ENCODE data around the gene HMGCLL1.

HMGCLL1 gene

GRCh38 chr6:55443238-55444134 lies 135.5 kb downstream of the HMGCLL1 start:
- no peak for DNase-seq (ENCODE audit: low spot score)

GRCh38 chr6:55438203-55438602 lies 140.8 kb downstream of the HMGCLL1 start:
- no peak for DNase-seq (ENCODE audit: low spot score)

GRCh38 chr6:55437141-55437540 lies 141.9 kb downstream of the HMGCLL1 start:
- DNase-seq (ENCODE audit: low spot score) = no peak

- DNase-seq (ENCODE audit: low spot score) = no peak
Observed at GRCh38 chr6:55433446-55434130, 145.4 kb downstream of the HMGCLL1 start.

GRCh38 chr6:55423933-55424332 lies 155.1 kb downstream of the HMGCLL1 start:
- DNase-seq (ENCODE audit: low spot score) = no peak

- DNase-seq (ENCODE audit: low spot score) = no peak
Observed at GRCh38 chr6:55410674-55411073, 168.3 kb downstream of the HMGCLL1 start.

GRCh38 chr6:55405474-55406235 lies 173.3 kb downstream of the HMGCLL1 start:
- DNase-seq (ENCODE audit: low spot score) = no peak

GRCh38 chr6:55399351-55399750 lies 179.6 kb downstream of the HMGCLL1 start:
- DNase-seq (ENCODE audit: low spot score) = no peak

- no peak for DNase-seq (ENCODE audit: low spot score)
Observed at GRCh38 chr6:55397986-55398385, 181.0 kb downstream of the HMGCLL1 start.

GRCh38 chr6:55395871-55396270 lies 183.1 kb downstream of the HMGCLL1 start:
- no peak for DNase-seq (ENCODE audit: low spot score)

- DNase-seq (ENCODE audit: low spot score) = no peak
Observed at GRCh38 chr6:55388211-55388610, 190.8 kb downstream of the HMGCLL1 start.

Measured in HuH-7 (cell line).